Breast epithelium (tissue), 3 donors: Measurements from ENCODE around the gene HNRNPL.
"Not testable (repeated sequence)": the region's sequence is repeated elsewhere in the genome, so short reads cannot be mapped to it uniquely, and the experiment has no call there.

ENCODE experiments used
- POLR2A ChIP-seq: fragments of 450-650 bp; IDR thresholded peaks from one replicate; pipeline ENCODE4 v1.6.1; 2016; ENCODE audit warnings: antibody characterized with exemption, mild to moderate bottlenecking, moderate library complexity
- POLR2AphosphoS5 ChIP-seq, 3 donors: sonication (generic); formaldehyde crosslinking; IDR thresholded peaks; one replicate each; pipeline ENCODE4 v1.6.1; 2017; ENCODE audit warnings: antibody characterized with exemption in 3 of 3
- TF ChIP-seq, protein P1 (sequence below), 3 donors: fragments of 450-650 bp; IDR thresholded peaks; one replicate each; pipeline ENCODE4 v1.5.1; 2016 to 2017; ENCODE audit warnings: antibody characterized with exemption in 3 of 3, mild to moderate bottlenecking in 3 of 3, moderate library complexity in 3 of 3

DNA sequence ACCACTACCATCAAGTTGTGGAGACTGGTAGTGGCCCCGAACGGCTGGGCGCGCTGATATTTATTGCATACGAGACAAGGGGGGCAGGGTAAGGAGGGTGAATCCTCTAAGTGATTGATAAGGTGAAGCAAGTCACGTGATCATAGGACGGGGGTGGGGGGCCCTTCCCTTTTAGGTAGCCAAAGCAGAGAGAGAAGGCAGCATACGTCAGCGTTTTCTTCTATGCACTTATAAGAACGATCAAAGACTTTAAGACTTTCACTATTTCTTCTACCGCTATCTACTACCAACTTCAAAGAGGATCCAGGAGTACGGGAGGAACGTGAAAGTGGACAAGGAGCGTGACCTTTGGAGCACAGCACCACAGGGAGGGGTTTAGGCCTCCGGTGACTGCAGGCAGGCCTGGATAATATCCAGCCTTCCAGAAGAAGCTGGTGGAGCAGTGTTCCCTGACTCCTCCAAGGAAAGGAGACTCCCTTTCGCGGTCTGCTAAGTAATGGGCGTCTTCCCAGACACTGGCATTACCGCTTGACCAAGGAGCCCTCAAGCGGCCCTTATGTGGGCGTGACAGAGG, 9.9 kb upstream of the HNRNPL start:
- TF ChIP-seq, protein P1, sequence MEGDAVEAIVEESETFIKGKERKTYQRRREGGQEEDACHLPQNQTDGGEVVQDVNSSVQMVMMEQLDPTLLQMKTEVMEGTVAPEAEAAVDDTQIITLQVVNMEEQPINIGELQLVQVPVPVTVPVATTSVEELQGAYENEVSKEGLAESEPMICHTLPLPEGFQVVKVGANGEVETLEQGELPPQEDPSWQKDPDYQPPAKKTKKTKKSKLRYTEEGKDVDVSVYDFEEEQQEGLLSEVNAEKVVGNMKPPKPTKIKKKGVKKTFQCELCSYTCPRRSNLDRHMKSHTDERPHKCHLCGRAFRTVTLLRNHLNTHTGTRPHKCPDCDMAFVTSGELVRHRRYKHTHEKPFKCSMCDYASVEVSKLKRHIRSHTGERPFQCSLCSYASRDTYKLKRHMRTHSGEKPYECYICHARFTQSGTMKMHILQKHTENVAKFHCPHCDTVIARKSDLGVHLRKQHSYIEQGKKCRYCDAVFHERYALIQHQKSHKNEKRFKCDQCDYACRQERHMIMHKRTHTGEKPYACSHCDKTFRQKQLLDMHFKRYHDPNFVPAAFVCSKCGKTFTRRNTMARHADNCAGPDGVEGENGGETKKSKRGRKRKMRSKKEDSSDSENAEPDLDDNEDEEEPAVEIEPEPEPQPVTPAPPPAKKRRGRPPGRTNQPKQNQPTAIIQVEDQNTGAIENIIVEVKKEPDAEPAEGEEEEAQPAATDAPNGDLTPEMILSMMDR (IDR thresholded peaks at IDR 0.05): not testable (repeated sequence)
- not testable (repeated sequence) for TF ChIP-seq POLR2A; POLR2AphosphoS5 (IDR thresholded peaks at IDR 0.05)
